PC-3 (cell line): ENCODE data around the gene WDSUB1. TPM values are rescaled to one million over a fixed set of nuclear protein-coding genes. Genes with fewer than 3 reads are reported as not detected.

Experiments
- ATAC-seq: fragments of 200-7000 bp; cut with Tn5 transposase; 2 replicates; pipeline ENCODE4 v1.9.1; 2020; ENCODE audit warnings: mild to moderate bottlenecking, moderate library complexity
- BruUV-seq: library from RNA; stranded (reverse); fragments of 400-500 nt; replicated peaks from 2 replicates; lab custom pipeline; 2021; lab: Mats Ljungman, UMichigan
- CTCF ChIA-PET: fragments of 300-600 bp; sonication (Branson Sonifier 250); formaldehyde crosslinking; loops from one replicate; lab custom pipeline; 2022; ENCODE audit warnings: antibody characterized with exemption; lab: Charles Lee
- POLR2A ChIA-PET: fragments of 300-600 bp; sonication (Branson Sonifier 250); formaldehyde crosslinking; loops from one replicate; lab custom pipeline; 2022; ENCODE audit warnings: antibody characterized with exemption; ENCODE audit not compliant: unreplicated experiment; lab: Charles Lee
- DNase-seq: peaks from one replicate; pipeline ENCODE4 v3.0.0-alpha.2; 2015
- H2AFZ ChIP-seq: fragments of 300-600 bp; sonication (generic); 2 replicates; pipeline ENCODE4 v1.6.0; 2016; ENCODE audit warnings: antibody characterized with exemption, low read length
- H3F3A ChIP-seq: fragments of 300-600 bp; sonication (generic); one replicate; pipeline ENCODE4 v1.6.0; 2017; ENCODE audit warnings: antibody characterized with exemption, low read length, control low read depth, mild to moderate bottlenecking; ENCODE audit not compliant: unreplicated experiment
- H3K27ac ChIP-seq: fragments of 300-600 bp; sonication (generic); 2 replicates; pipeline ENCODE4 v1.5.1; 2016; ENCODE audit warnings: mild to moderate bottlenecking, low read length
- H3K27me3 ChIP-seq: fragments of 300-600 bp; sonication (generic); 2 replicates; pipeline ENCODE4 v1.6.1; 2016; ENCODE audit warnings: low read length, mixed read lengths
- H3K36me3 ChIP-seq: fragments of 300-600 bp; sonication (generic); 2 replicates; pipeline ENCODE4 v1.6.1; 2016; ENCODE audit warnings: low read depth, mixed run types, low read length, mixed read lengths
- H3K4me1 ChIP-seq: fragments of 300-600 bp; sonication (generic); 2 replicates; pipeline ENCODE4 v1.5.1; 2016; ENCODE audit warnings: low read length; ENCODE audit not compliant: insufficient read depth
- H3K4me2 ChIP-seq: fragments of 300-600 bp; sonication (generic); 2 replicates; pipeline ENCODE4 v1.6.0; 2016; ENCODE audit warnings: low read length
- H3K4me3 ChIP-seq: fragments of 300-600 bp; sonication (generic); 2 replicates; pipeline ENCODE4 v1.5.1; 2016; ENCODE audit warnings: mild to moderate bottlenecking, low read length, mixed read lengths
- H3K79me2 ChIP-seq: fragments of 300-600 bp; sonication (generic); 2 replicates; pipeline ENCODE4 v1.6.1; 2017; ENCODE audit warnings: low read length, mixed read lengths
- H3K9ac ChIP-seq: fragments of 300-600 bp; sonication (generic); 2 replicates; pipeline ENCODE4 v1.6.0; 2016; ENCODE audit warnings: mild to moderate bottlenecking, low read length
- H3K9me2 ChIP-seq: fragments of 300-600 bp; sonication (generic); replicated peaks from 2 replicates; pipeline ENCODE4 v1.6.1; 2016; ENCODE audit warnings: mixed run types, low read length, mixed read lengths
- H3K9me3 ChIP-seq: fragments of 300-600 bp; sonication (generic); 2 replicates; pipeline ENCODE4 v1.6.1; 2016; ENCODE audit warnings: low read length, mixed read lengths
- H4K20me1 ChIP-seq: fragments of 300-600 bp; sonication (generic); 2 replicates; pipeline ENCODE4 v1.6.1; 2016; ENCODE audit warnings: low read length, mixed read lengths
- EZH2 ChIP-seq: fragments of 300-600 bp; sonication (generic); IDR thresholded peaks from one replicate; pipeline ENCODE4 v1.6.1; 2017; ENCODE audit warnings: antibody characterized with exemption, mild to moderate bottlenecking, low read length; ENCODE audit not compliant: unreplicated experiment
- EZH2phosphoT487 ChIP-seq: fragments of 300-600 bp; sonication (generic); IDR thresholded peaks from 2 replicates; pipeline ENCODE4 v1.6.1; 2018; ENCODE audit warnings: mild to moderate bottlenecking, antibody characterized with exemption, low read length, borderline replicate concordance
- intact Hi-C: fragments of 100-400 bp; cut with micrococcal nuclease; formaldehyde crosslinking; loops from 2 replicates; pipeline ENCODE4 v1.9.0; 2023
- total RNA-seq: library from RNA; depleted of rRNA; stranded (reverse); fragments of >200 nt; gene quantifications from 2 replicates; pipeline ENCODE4 v1.2.3, GENCODE V29; 2014
- TF ChIP-seq, protein P1 (sequence below): fragments of 300-600 bp; sonication (generic); conservative IDR thresholded peaks from 2 replicates; pipeline ENCODE4 v1.5.1; 2017; ENCODE audit warnings: antibody characterized with exemption, low read depth, mild to moderate bottlenecking, low read length

WDSUB1 gene
- total RNA-seq, 1 experiment from 2014 or later: 6.6 TPM

DNA sequence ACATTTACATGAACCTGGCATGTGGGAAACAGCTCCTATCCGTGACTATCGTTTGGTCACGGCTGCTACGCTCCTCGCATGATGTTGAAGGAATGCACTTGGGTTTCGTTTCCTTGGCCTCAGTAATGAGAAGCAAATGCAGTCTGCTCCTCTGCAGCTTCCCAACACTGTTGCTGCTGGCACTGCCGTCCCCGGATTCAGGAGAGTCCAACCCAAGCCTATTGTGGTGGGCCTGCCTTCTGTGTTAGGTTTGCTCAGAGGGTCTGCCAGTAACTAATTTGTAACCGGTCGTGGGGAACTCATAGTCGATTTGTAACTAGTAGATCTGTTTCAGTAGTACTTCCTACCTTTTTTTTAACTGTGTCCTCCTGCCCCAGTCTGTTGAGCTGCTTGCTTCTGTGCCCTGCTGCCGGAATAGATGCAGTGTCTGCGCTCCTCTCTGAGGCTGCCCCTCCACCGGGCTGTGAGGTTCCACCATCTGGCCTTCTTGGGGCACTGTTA, 58.4 kb downstream of the WDSUB1 start:
- TF ChIP-seq, protein P1, sequence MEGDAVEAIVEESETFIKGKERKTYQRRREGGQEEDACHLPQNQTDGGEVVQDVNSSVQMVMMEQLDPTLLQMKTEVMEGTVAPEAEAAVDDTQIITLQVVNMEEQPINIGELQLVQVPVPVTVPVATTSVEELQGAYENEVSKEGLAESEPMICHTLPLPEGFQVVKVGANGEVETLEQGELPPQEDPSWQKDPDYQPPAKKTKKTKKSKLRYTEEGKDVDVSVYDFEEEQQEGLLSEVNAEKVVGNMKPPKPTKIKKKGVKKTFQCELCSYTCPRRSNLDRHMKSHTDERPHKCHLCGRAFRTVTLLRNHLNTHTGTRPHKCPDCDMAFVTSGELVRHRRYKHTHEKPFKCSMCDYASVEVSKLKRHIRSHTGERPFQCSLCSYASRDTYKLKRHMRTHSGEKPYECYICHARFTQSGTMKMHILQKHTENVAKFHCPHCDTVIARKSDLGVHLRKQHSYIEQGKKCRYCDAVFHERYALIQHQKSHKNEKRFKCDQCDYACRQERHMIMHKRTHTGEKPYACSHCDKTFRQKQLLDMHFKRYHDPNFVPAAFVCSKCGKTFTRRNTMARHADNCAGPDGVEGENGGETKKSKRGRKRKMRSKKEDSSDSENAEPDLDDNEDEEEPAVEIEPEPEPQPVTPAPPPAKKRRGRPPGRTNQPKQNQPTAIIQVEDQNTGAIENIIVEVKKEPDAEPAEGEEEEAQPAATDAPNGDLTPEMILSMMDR: no peak
- TF ChIP-seq EZH2: no peak
- TF ChIP-seq EZH2phosphoT487: no peak
- no peaks in the 10 kb centered on the region for H3K79me2 ChIP-seq
- intact Hi-C loops: no loop called here
- H2AFZ ChIP-seq: no peak overlapping the region
- no peak overlapping the region for H3K9ac ChIP-seq
- H3K27ac ChIP-seq: no peak overlapping the region
- H3K4me3 ChIP-seq: no peak overlapping the region
- no peaks in the 10 kb centered on the region for H4K20me1 ChIP-seq
- H3K4me2 ChIP-seq: no peak overlapping the region
- H3K36me3 ChIP-seq: peaks cover 23% of the 10 kb centered on the region; the same call in 1 of the 2 replicates
- CTCF ChIA-PET: no interaction called here
- no peaks in the 10 kb centered on the region for H3K9me3 ChIP-seq
- no peaks in the 10 kb centered on the region for H3F3A ChIP-seq
- no TSS peak for BruUV-seq
- DNase-seq (no peak), ATAC-seq (no peak)
- H3K27me3 ChIP-seq: no peaks in the 10 kb centered on the region
- H3K9me2 ChIP-seq: no peaks in the 10 kb centered on the region
- H3K4me1 ChIP-seq: peaks cover 5% of the 10 kb centered on the region; the same call in 1 of the 2 replicates
- POLR2A ChIA-PET: no interaction called here

DNA sequence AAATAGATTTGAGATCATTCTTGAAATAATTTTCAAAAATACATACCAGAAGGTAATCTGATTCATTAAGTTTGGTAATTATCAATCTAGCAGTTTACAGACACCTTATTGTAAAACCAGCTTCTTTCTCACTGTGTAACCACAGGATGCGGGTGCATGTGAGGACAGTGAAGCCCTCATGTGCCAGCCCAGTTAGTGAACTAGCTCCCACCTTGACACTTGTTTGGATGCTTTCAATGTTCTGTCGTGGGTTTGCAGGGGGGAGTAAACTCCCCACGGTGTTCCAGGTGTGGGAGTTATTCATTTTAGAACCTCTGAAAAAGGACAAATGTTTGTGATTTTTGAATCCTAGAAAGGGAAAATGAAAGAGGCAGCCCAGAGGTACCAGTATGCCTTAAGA, 59.0 kb downstream of the WDSUB1 start:
- Histone ChIP-seq H3K9me2 (no peaks in the 10 kb centered on the region), H3K27ac (no peak overlapping the region), H4K20me1 (no peaks in the 10 kb centered on the region), H2AFZ (no peak overlapping the region), H3K4me3 (no peak overlapping the region), H3K36me3 (peaks cover 23% of the 10 kb centered on the region; the same call in 1 of the 2 replicates), H3K4me1 (peaks cover 5% of the 10 kb centered on the region; the same call in 1 of the 2 replicates), H3K79me2 (no peaks in the 10 kb centered on the region), H3K4me2 (no peak overlapping the region), H3K9ac (no peak overlapping the region), H3K9me3 (no peaks in the 10 kb centered on the region), H3F3A (no peaks in the 10 kb centered on the region), H3K27me3 (no peaks in the 10 kb centered on the region)
- DNase-seq (no peak), ATAC-seq (no peak)
- intact Hi-C loops: no loop called here
- ChIA-PET POLR2A (no interaction called here), CTCF (no interaction called here)
- no TSS peak for BruUV-seq
- TF ChIP-seq, protein P1: no peak
- TF ChIP-seq EZH2 (no peak), EZH2phosphoT487 (no peak)

DNA sequence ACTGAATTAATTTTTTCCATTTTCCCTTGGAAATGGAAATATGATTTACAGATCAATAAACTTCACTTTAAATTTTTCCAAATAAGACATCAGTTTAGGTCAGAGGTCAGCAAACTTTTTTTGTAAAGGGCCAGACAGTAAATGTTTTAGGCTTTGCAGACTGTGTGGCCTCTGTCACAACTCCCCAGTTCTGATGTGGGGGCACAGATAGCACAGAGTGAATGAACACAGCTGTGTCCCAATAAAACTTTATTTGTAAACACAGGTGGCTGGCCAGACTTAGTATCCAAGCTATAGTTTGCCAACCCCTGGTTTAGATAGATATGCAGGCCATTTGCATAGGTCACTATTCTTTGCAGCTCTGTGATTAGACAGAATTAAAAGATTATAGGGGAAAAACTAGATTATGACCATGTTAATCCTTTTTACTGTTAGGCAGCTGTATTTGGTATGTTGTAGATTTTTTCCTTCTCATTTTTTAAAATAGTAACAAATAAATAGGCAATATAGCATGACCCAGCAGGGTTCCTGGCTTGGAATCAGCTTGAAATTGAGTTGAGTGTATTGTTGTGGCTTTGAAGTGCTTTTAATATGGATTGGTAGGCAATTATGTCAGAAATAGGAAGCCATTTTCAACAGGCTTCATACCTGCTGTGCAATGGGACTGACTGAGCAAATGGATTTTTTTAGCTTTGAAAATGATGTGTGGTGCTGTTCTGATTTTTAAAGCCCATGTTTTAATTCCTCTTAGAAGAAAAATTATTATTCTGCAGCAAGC, 59.7 kb downstream of the WDSUB1 start:
- Histone ChIP-seq H3K36me3 (peaks cover 23% of the 10 kb centered on the region; the same call in 1 of the 2 replicates), H3K4me3 (no peak overlapping the region), H3K9me3 (no peaks in the 10 kb centered on the region), H3K79me2 (no peaks in the 10 kb centered on the region), H3F3A (no peaks in the 10 kb centered on the region), H3K4me1 (peaks cover 5% of the 10 kb centered on the region; the same call in 1 of the 2 replicates), H3K9me2 (no peaks in the 10 kb centered on the region), H3K27me3 (no peaks in the 10 kb centered on the region), H3K9ac (no peak overlapping the region), H3K4me2 (no peak overlapping the region), H2AFZ (no peak overlapping the region), H3K27ac (no peak overlapping the region), H4K20me1 (no peaks in the 10 kb centered on the region)
- ChIA-PET CTCF (no interaction called here), POLR2A (interaction anchor here (0.7 kb wide), 2 partner anchors 89 to 102 kb away, joined by 8 to 17 read pairs; no protein-coding TSS in a partner anchor)
- intact Hi-C loops: no loop called here
- no TSS peak for BruUV-seq
- TF ChIP-seq EZH2phosphoT487: no peak
- ATAC-seq (no peak), DNase-seq (no peak)
